Sigmoid colon (tissue), 7 donors: Measurements from ENCODE around the gene NRP1. TPM values are rescaled to one million over a fixed set of nuclear protein-coding genes. Genes with fewer than 3 reads are reported as not detected.

ENCODE experiments used
- DNase-seq: peaks from one replicate; pipeline ENCODE4 v3.0.0-alpha.2; 2019
- H3K27ac ChIP-seq, 4 donors: fragments of 200-600 bp; sonication (generic); one replicate each; pipeline ENCODE4 v1.5.1; 2016 to 2019; ENCODE audit warnings: mild to moderate bottlenecking in 1 of 4
- H3K27me3 ChIP-seq, 3 donors: fragments of 200-600 bp; sonication (generic); one replicate each; pipeline ENCODE4 v1.5.1; 2019; ENCODE audit warnings: mild to moderate bottlenecking in 1 of 3
- H3K36me3 ChIP-seq, 4 donors: fragments of 200-600 bp; sonication (generic); one replicate each; pipeline ENCODE4 v1.5.1; 2016 to 2019
- H3K4me1 ChIP-seq, 4 donors: fragments of 200-600 bp; sonication (generic); one replicate each; pipeline ENCODE4 v1.5.1; 2017 to 2019
- H3K4me3 ChIP-seq, 4 donors: fragments of 200-600 bp; sonication (generic); one replicate each; pipeline ENCODE4 v1.5.1; 2017 to 2019; ENCODE audit warnings: mild to moderate bottlenecking in 2 of 4, moderate library complexity in 1 of 4
- H3K9me3 ChIP-seq, 4 donors: fragments of 200-600 bp in 3 of 4; sonication (generic) in 3 of 4; one replicate each; pipeline versions ENCODE4 v1.5.1 to v1.6.1; 2013 to 2019
- CTCF ChIP-seq, 4 experiments: fragments of 450-650 bp in 3 of 4; fragments of 200-600 bp in 1 of 4; IDR thresholded peaks; one replicate each; pipeline ENCODE4 v1.5.1; 2016 to 2019; ENCODE audit warnings: antibody characterized with exemption in 4 of 4, mild to moderate bottlenecking in 3 of 4, moderate library complexity in 2 of 4
- EP300 ChIP-seq, 4 donors: sonication (generic); formaldehyde crosslinking; IDR thresholded peaks; one replicate each; pipeline ENCODE4 v1.6.1; 2017; ENCODE audit warnings: antibody characterized with exemption in 4 of 4
- POLR2A ChIP-seq, 2 donors: fragments of 450-650 bp; IDR thresholded peaks; one replicate each; pipeline ENCODE4 v1.6.1; 2016; ENCODE audit warnings: antibody characterized with exemption in 2 of 2, mild to moderate bottlenecking in 2 of 2, moderate library complexity in 2 of 2
- POLR2AphosphoS5 ChIP-seq, 4 donors: sonication (generic); formaldehyde crosslinking; IDR thresholded peaks; one replicate each; pipeline ENCODE4 v1.6.1; 2017; ENCODE audit warnings: antibody characterized with exemption in 4 of 4
- WGBS, 2 donors: extraction: QIAGEN DNeasy Blood & Tissue Kit; methylation state at CpG; one replicate each; pipeline ENCODE4 v1.1.7; 2013; 5-methylcytosine and 5-hydroxymethylcytosine counted together
- intact Hi-C: fragments of 100-400 bp; cut with DNase I; formaldehyde crosslinking; loops from one replicate; pipeline ENCODE4 v1.15.1; 2023
- polyA plus RNA-seq, 3 donors: library from polyadenylated mRNA; stranded (reverse); fragments of 200-250 nt; gene quantifications; one replicate each; pipeline ENCODE4 v1.2.3, GENCODE V29; 2013
- total RNA-seq, 4 donors: library from RNA; depleted of rRNA; stranded (reverse); fragments of >200 nt; gene quantifications; one replicate each; pipeline ENCODE4 v1.1.0, GENCODE V29; 2016
- donor health status: healthy with polysubstance abuse.
- donor health status: Bipolar disorder and iron deficiency.
- donor health status: healthy.

Gene NRP1
- total and polyA plus RNA-seq, 7 donors: 3.6 to 52.4 (median 44.1) TPM

GRCh38 chr10:33365301-33365700, 30.8 kb upstream of the NRP1 start:
- WGBS, 2 donors: 87 to 95% methylated on average over 1 of the region's 1 CpG
- intact Hi-C loops: no loop called here
- H3K4me3 ChIP-seq: no peak overlapping the region

GRCh38 chr10:33363106-33363505, 28.6 kb upstream of the NRP1 start:
- Histone ChIP-seq H3K9me3 (peaks cover 0 to 5% (median 3%) of the 10 kb centered on the region in 4 donors), H3K4me1 (no peaks in the 10 kb centered on the region), H3K4me3 (no peak overlapping the region), H3K36me3 (no peaks in the 10 kb centered on the region), H3K27me3 (no peaks in the 10 kb centered on the region), H3K27ac (no peak overlapping the region)
- DNase-seq: no peak
- TF ChIP-seq CTCF (IDR thresholded peaks at IDR 0.05) (no peak), EP300 (IDR thresholded peaks at IDR 0.05) (no peak), POLR2AphosphoS5 (IDR thresholded peaks at IDR 0.05) (no peak), POLR2A (IDR thresholded peaks at IDR 0.05) (no peak)
- intact Hi-C loops: no loop called here

More at GRCh38 chr10:33365301-33365700, 30.8 kb upstream of the NRP1 start:
- no peak for DNase-seq
- Histone ChIP-seq H3K4me1 (no peaks in the 10 kb centered on the region), H3K36me3 (no peaks in the 10 kb centered on the region), H3K27ac (no peak overlapping the region), H3K27me3 (no peaks in the 10 kb centered on the region), H3K9me3 (peaks cover 0 to 5% (median 3%) of the 10 kb centered on the region in 4 donors)
- TF ChIP-seq POLR2AphosphoS5 (IDR thresholded peaks at IDR 0.05): no peak
- TF ChIP-seq CTCF (IDR thresholded peaks at IDR 0.05): no peak
- no peak for TF ChIP-seq EP300 (IDR thresholded peaks at IDR 0.05)
- TF ChIP-seq POLR2A (IDR thresholded peaks at IDR 0.05): no peak

GRCh38 chr10:33358016-33358415, 23.5 kb upstream of the NRP1 start:
- Histone ChIP-seq H3K9me3 (no peaks in the 10 kb centered on the region), H3K4me3 (no peak overlapping the region), H3K27ac (no peak overlapping the region), H3K4me1 (no peaks in the 10 kb centered on the region), H3K27me3 (no peaks in the 10 kb centered on the region), H3K36me3 (no peaks in the 10 kb centered on the region)
- WGBS, 2 donors: 59 to 74% methylated on average over 4 of the region's 4 CpGs
- intact Hi-C loops: no loop called here
- no peak for DNase-seq
- TF ChIP-seq CTCF (IDR thresholded peaks at IDR 0.05) (no peak), POLR2AphosphoS5 (IDR thresholded peaks at IDR 0.05) (no peak), POLR2A (IDR thresholded peaks at IDR 0.05) (no peak), EP300 (IDR thresholded peaks at IDR 0.05) (no peak)

- no peak for DNase-seq
- H3K4me3 ChIP-seq: no peak overlapping the region
- H3K27ac ChIP-seq: no peak overlapping the region
- H3K27me3 ChIP-seq: no peaks in the 10 kb centered on the region
- 49 to 82% methylated on average over 2 of the region's 2 CpGs for WGBS, 2 donors
- no peaks in the 10 kb centered on the region for H3K4me1 ChIP-seq
- TF ChIP-seq CTCF (IDR thresholded peaks at IDR 0.05) (no peak), POLR2A (IDR thresholded peaks at IDR 0.05) (no peak), POLR2AphosphoS5 (IDR thresholded peaks at IDR 0.05) (no peak), EP300 (IDR thresholded peaks at IDR 0.05) (no peak)
- intact Hi-C loops: no loop called here
- H3K36me3 ChIP-seq: no peaks in the 10 kb centered on the region
- no peaks in the 10 kb centered on the region for H3K9me3 ChIP-seq
Measured at GRCh38 chr10:33355274-33355673, 20.8 kb upstream of the NRP1 start.

GRCh38 chr10:33353853-33354252, 19.4 kb upstream of the NRP1 start:
- no peaks in the 10 kb centered on the region for H3K27me3 ChIP-seq
- intact Hi-C loops: no loop called here
- H3K4me1 ChIP-seq: no peaks in the 10 kb centered on the region
- H3K9me3 ChIP-seq: no peaks in the 10 kb centered on the region
- H3K27ac ChIP-seq: no peak overlapping the region
- DNase-seq: no peak
- 54 to 77% methylated on average over 3 of the region's 3 CpGs for WGBS, 2 donors
- no peaks in the 10 kb centered on the region for H3K36me3 ChIP-seq
- no peak for TF ChIP-seq CTCF (IDR thresholded peaks at IDR 0.05)
- no peak for TF ChIP-seq POLR2AphosphoS5 (IDR thresholded peaks at IDR 0.05)
- TF ChIP-seq POLR2A (IDR thresholded peaks at IDR 0.05): no peak
- TF ChIP-seq EP300 (IDR thresholded peaks at IDR 0.05): no peak
- H3K4me3 ChIP-seq: no peak overlapping the region
